Measurements from ENCODE around the gene FH. TPM values are rescaled to one million over a fixed set of nuclear protein-coding genes. Genes with fewer than 3 reads are reported as not detected.

FH gene
- total RNA-seq, 2 experiments from 2014 or later: 13.0 to 16.9 TPM

DNA sequence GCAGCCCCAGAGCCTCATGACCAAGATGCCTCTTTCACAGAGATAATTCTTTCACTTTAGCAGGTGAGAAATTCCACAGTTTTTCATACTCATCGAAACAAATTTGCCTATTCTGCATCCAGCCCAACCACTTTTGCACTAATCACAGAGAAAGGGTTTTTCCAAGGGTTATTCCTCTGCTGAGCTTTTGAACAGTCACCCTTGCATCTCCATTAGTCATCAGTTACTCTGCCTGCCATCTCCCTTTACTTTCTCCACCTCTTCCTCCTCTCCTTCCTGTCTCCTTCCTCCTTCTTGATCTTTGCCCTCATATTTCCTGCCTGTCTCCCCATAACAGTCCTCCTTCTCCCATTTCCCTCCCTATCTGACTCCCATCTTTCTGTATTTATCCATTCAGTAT lies 43.9 kb downstream of the FH start:
- H3K27me3 Mint-ChIP-seq: peaks cover 11% of the 10 kb centered on the region
- H3K9me3 Mint-ChIP-seq: no peaks in the 10 kb centered on the region
- TF ChIP-seq, protein P1, sequence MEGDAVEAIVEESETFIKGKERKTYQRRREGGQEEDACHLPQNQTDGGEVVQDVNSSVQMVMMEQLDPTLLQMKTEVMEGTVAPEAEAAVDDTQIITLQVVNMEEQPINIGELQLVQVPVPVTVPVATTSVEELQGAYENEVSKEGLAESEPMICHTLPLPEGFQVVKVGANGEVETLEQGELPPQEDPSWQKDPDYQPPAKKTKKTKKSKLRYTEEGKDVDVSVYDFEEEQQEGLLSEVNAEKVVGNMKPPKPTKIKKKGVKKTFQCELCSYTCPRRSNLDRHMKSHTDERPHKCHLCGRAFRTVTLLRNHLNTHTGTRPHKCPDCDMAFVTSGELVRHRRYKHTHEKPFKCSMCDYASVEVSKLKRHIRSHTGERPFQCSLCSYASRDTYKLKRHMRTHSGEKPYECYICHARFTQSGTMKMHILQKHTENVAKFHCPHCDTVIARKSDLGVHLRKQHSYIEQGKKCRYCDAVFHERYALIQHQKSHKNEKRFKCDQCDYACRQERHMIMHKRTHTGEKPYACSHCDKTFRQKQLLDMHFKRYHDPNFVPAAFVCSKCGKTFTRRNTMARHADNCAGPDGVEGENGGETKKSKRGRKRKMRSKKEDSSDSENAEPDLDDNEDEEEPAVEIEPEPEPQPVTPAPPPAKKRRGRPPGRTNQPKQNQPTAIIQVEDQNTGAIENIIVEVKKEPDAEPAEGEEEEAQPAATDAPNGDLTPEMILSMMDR (IDR thresholded peaks at IDR 0.05): no peak
- Histone ChIP-seq H3K4me1 (ENCODE audit: insufficient read depth, low read length) (no peaks in the 10 kb centered on the region), H3K36me3 (ENCODE audit: insufficient read depth, low read length) (no peaks in the 10 kb centered on the region), H3K27me3 (ENCODE audit: control insufficient read depth in 1 of 2, insufficient read depth in 2 of 2, low read length in 2 of 2) (peaks cover 5 to 7% of the 10 kb centered on the region in 2 experiments), H3K27ac (ENCODE audit: low read depth in 1 of 2, low read length in 2 of 2) (no peak overlapping the region), H3K9me3 (ENCODE audit: control insufficient read depth in 1 of 2, insufficient read depth in 1 of 2, low read length in 2 of 2) (no peaks in the 10 kb centered on the region), H3K4me3 (ENCODE audit: low read length) (no peak overlapping the region)
- POLR2A ChIA-PET: no interaction called here
- no peak overlapping the region for H3K4me3 Mint-ChIP-seq
- no peak overlapping the region for H3K27ac Mint-ChIP-seq
- CTCF ChIA-PET: no interaction called here
- intact Hi-C loops (cut with DNase I, micrococcal nuclease): no loop called here
- H3K4me1 Mint-ChIP-seq (ENCODE audit: low read depth): no peaks in the 10 kb centered on the region
- no peak for DNase-seq
- ATAC-seq (ENCODE audit: poor library complexity): no peak
- H3K36me3 Mint-ChIP-seq (ENCODE audit: low read depth): no peaks in the 10 kb centered on the region

DNA sequence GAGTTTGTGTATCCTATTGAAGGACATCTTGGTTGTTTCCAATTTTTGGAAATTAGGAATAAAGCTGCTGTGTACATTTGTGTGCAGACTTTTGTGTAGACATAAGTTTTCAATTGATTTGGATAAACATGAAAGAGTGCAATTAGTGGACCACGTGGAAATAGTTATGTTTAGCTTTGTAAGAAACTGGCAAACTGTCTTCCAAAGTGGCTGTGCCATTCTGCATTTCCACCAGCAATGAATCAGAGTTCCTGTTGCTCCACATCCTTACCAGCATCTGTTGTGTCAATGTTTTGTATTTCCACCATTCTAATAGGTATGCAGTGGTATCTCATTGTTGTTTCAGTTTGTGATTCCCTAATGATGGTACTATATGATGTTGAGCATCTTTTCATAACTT lies 46.5 kb downstream of the FH start:
- POLR2A ChIA-PET: no interaction called here
- no peak for DNase-seq
- Histone ChIP-seq H3K27me3 (ENCODE audit: control insufficient read depth in 1 of 2, insufficient read depth in 2 of 2, low read length in 2 of 2) (peaks cover 5 to 7% of the 10 kb centered on the region in 2 experiments), H3K4me3 (ENCODE audit: low read length) (no peak overlapping the region), H3K36me3 (ENCODE audit: insufficient read depth, low read length) (no peaks in the 10 kb centered on the region), H3K27ac (ENCODE audit: low read depth in 1 of 2, low read length in 2 of 2) (no peak overlapping the region), H3K9me3 (ENCODE audit: control insufficient read depth in 1 of 2, insufficient read depth in 1 of 2, low read length in 2 of 2) (no peaks in the 10 kb centered on the region), H3K4me1 (ENCODE audit: insufficient read depth, low read length) (no peaks in the 10 kb centered on the region)
- Mint-ChIP-seq H3K4me3 (no peak overlapping the region), H3K27me3 (peaks cover 13% of the 10 kb centered on the region), H3K4me1 (ENCODE audit: low read depth) (no peaks in the 10 kb centered on the region), H3K36me3 (ENCODE audit: low read depth) (no peaks in the 10 kb centered on the region), H3K9me3 (no peaks in the 10 kb centered on the region), H3K27ac (no peak overlapping the region)
- CTCF ChIA-PET: no interaction called here
- intact Hi-C loops (cut with DNase I, micrococcal nuclease): no loop called here
- TF ChIP-seq, protein P1 (IDR thresholded peaks at IDR 0.05): no peak
- ATAC-seq (ENCODE audit: poor library complexity): no peak

DNA sequence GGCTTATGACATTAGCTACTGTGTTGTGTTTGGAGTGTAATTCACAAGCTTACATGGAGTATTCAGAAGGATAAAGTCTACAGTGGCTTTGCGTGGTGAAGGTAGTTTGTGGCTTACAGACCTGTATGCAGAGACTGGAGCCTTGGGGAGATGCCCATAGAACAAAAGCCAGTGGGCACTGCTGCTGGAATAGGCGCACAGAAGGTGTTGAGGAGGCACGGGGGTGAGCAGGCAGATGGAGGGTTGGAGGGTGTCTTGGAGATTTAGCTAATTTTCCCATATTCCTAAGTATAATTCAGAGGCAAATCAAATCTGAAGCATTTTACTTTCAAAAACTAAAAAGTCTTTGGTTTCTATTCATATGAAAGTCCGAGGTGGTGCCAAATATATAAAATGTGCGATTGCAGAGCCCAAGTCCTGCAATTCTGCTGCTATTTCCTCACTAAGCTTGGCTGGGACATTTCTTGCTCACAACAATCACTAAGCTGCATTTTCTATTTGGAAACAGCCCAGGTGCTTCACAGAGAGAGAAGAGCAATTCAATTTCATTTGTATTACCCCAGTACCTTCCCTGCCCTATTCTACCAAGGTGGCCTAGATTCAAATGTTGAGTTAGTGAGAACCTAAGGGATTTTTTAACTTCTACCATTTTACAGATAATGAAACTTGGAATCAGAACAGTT lies 48.5 kb downstream of the FH start:
- intact Hi-C loops (cut with DNase I, micrococcal nuclease): no loop called here

More for the DNA sequence above, 48.5 kb downstream of the FH start:
- no peak overlapping the region for H3K4me3 ChIP-seq (ENCODE audit: low read length)
- Mint-ChIP-seq H3K27me3 (peaks cover 13% of the 10 kb centered on the region), H3K36me3 (ENCODE audit: low read depth) (no peaks in the 10 kb centered on the region), H3K27ac (no peak overlapping the region), H3K9me3 (no peaks in the 10 kb centered on the region), H3K4me3 (no peak overlapping the region), H3K4me1 (ENCODE audit: low read depth) (no peaks in the 10 kb centered on the region)
- H3K27me3 ChIP-seq (ENCODE audit: control insufficient read depth in 1 of 2, insufficient read depth in 2 of 2, low read length in 2 of 2): peaks cover 5 to 7% of the 10 kb centered on the region in 2 experiments
- H3K4me1 ChIP-seq (ENCODE audit: insufficient read depth, low read length): no peaks in the 10 kb centered on the region
- TF ChIP-seq, protein P1 (IDR thresholded peaks at IDR 0.05): no peak
- H3K27ac ChIP-seq (ENCODE audit: low read depth in 1 of 2, low read length in 2 of 2): no peak overlapping the region
- no peak for DNase-seq
- H3K9me3 ChIP-seq (ENCODE audit: control insufficient read depth in 1 of 2, insufficient read depth in 1 of 2, low read length in 2 of 2): no peaks in the 10 kb centered on the region
- no peaks in the 10 kb centered on the region for H3K36me3 ChIP-seq (ENCODE audit: insufficient read depth, low read length)
- ATAC-seq (ENCODE audit: poor library complexity): no peak
- ChIA-PET POLR2A (no interaction called here), CTCF (no interaction called here)

Measured in CD4-positive, alpha-beta T cell (primary cell).